Fibroblast of mammary gland (primary cell): ENCODE data around the gene PSD4.
"Not testable (repeated sequence)": the region's sequence is repeated elsewhere in the genome, so short reads cannot be mapped to it uniquely, and the experiment has no call there.

ENCODE experiments used
- DNase-seq: peaks from one replicate; pipeline ENCODE4 v3.0.0-alpha.2; 2010; ENCODE audit warnings: low read depth
- H3K4me3 ChIP-seq: 2 replicates; pipeline ENCODE4 v1.5.1; 2011; ENCODE audit warnings: low read depth, mild to moderate bottlenecking, low read length, moderate library complexity; ENCODE audit not compliant: control insufficient read depth
- CTCF ChIP-seq: conservative IDR thresholded peaks from 2 replicates; pipeline ENCODE4 v1.5.1; 2011; ENCODE audit warnings: low read depth, low read length, inconsistent platforms; ENCODE audit not compliant: control insufficient read depth, insufficient read depth

PSD4 gene

GRCh38 chr2:113233593-113234550, 60.1 kb downstream of the PSD4 start:
- peak; percentile 75 for DNase-seq
- peak; percentile 26 for TF ChIP-seq CTCF
- no peak overlapping the region for H3K4me3 ChIP-seq

- peak; percentile 68 for DNase-seq
- no peak for TF ChIP-seq CTCF
- H3K4me3 ChIP-seq, result no peak overlapping the region
Observed at GRCh38 chr2:113234721-113235346, 61.1 kb downstream of the PSD4 start.

GRCh38 chr2:113235347-113236226, 61.8 kb downstream of the PSD4 start:
- not testable (repeated sequence) for H3K4me3 ChIP-seq, DNase-seq

- no peak for TF ChIP-seq CTCF
- no peak for DNase-seq
- H3K4me3 ChIP-seq, result no peak overlapping the region
Observed at GRCh38 chr2:113236367-113237159, 62.8 kb downstream of the PSD4 start.

GRCh38 chr2:113237604-113238160, 63.9 kb downstream of the PSD4 start:
- no peak overlapping the region for H3K4me3 ChIP-seq
- no peak for TF ChIP-seq CTCF
- DNase-seq, result no peak

GRCh38 chr2:113238871-113239839, 65.4 kb downstream of the PSD4 start:
- TF ChIP-seq CTCF, result no peak
- DNase-seq, result no peak
- no peak overlapping the region for H3K4me3 ChIP-seq
